Measurements from ENCODE around the gene KIF26B. TPM values are rescaled to one million over a fixed set of nuclear protein-coding genes. Genes with fewer than 3 reads are reported as not detected.

KIF26B gene
- polyA plus RNA-seq, 1 donor (not counting 4 experiments of a cell fraction or from before 2014, with no cell fraction given) = 0.58 TPM

DNA sequence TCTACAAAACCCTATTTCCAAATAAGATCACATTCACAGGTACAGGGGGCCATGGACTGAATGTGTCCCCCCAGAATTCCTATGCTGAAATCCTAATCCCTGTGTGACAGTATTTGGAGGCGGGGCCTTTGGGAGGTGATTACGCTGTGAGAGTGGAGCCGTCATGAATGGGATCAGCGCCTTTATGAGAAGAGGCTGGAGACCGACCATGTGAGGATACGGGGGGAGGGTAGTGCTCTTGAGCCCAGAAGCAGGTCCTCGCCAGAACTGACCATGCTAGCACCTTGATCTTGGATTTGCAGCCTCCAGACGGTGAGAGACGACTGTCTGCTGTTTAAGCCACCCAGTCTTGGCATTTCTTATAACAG, 23.8 kb upstream of the KIF26B start:
- H3K27me3 ChIP-seq (ENCODE audit: control insufficient read depth, extremely low read depth, insufficient read depth, low read length) = no peaks in the 10 kb centered on the region
- FAIRE-seq = no peak

DNA sequence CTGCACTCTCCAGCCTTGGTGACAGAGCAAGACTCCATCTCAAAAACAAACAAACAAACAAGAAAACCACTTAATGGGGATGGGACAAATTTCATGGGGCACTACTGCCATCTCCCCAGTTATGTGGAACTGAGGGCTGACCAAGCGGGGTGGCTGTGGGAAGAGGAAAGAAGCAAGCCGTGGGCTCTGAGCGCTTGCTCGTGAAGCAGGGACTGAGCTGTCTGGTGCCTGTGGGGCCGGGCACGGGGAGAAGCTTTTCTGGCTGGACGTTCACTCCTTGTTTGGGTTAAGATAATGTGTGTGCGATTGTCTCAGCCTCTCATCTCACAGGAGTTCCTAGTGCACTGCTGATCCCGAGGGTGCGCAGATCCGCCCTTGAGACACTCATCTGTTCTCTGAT, 22.0 kb upstream of the KIF26B start:
- dilution Hi-C loops (cut with MboI; ENCODE audit: extremely low pct_ligation_motif_present, low sequenced_read_pairs) = no loop called here
- no peak overlapping the region for H2AFZ ChIP-seq (ENCODE audit: control insufficient read depth, low read length)
- no peaks in the 10 kb centered on the region for H4K20me1 ChIP-seq (ENCODE audit: control insufficient read depth, extremely low read depth, insufficient read depth, low read length)
- no peak overlapping the region for H3K9ac ChIP-seq (ENCODE audit: control insufficient read depth, extremely low read depth, insufficient read depth, low read length)
- no peak overlapping the region for H3K27ac ChIP-seq (ENCODE audit: control insufficient read depth, insufficient read depth, low read length)
- FAIRE-seq (no peak), DNase-seq (ENCODE audit: low read depth, low spot score) (no peak)
- H3K9me3 ChIP-seq (ENCODE audit: control insufficient read depth, low read depth, low read length) = no peaks in the 10 kb centered on the region
- H3K4me1 ChIP-seq (ENCODE audit: control insufficient read depth, extremely low read depth, insufficient read depth, low read length) = no peaks in the 10 kb centered on the region
- no peak overlapping the region for H3K4me2 ChIP-seq (ENCODE audit: control insufficient read depth, extremely low read depth, insufficient read depth, low read depth, low read length)
- H3K27me3 ChIP-seq (ENCODE audit: control insufficient read depth, extremely low read depth, insufficient read depth, low read length) = no peaks in the 10 kb centered on the region
- no peak overlapping the region for H3K4me3 ChIP-seq (ENCODE audit: control insufficient read depth in 2 of 3, extremely low read depth in 1 of 3, insufficient read depth in 2 of 3, low read depth in 1 of 3, low read length in 3 of 3)
- H3K79me2 ChIP-seq (ENCODE audit: control insufficient read depth, insufficient read depth, low read length) = no peaks in the 10 kb centered on the region
- TF ChIP-seq, protein P1, sequence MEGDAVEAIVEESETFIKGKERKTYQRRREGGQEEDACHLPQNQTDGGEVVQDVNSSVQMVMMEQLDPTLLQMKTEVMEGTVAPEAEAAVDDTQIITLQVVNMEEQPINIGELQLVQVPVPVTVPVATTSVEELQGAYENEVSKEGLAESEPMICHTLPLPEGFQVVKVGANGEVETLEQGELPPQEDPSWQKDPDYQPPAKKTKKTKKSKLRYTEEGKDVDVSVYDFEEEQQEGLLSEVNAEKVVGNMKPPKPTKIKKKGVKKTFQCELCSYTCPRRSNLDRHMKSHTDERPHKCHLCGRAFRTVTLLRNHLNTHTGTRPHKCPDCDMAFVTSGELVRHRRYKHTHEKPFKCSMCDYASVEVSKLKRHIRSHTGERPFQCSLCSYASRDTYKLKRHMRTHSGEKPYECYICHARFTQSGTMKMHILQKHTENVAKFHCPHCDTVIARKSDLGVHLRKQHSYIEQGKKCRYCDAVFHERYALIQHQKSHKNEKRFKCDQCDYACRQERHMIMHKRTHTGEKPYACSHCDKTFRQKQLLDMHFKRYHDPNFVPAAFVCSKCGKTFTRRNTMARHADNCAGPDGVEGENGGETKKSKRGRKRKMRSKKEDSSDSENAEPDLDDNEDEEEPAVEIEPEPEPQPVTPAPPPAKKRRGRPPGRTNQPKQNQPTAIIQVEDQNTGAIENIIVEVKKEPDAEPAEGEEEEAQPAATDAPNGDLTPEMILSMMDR (optimal IDR thresholded peaks at IDR 0.05 in 1 of 3, IDR thresholded peaks at IDR 0.05 in 1 of 3, conservative IDR thresholded peaks at IDR 0.05 in 1 of 3; ENCODE audit: extremely low read depth in 1 of 3, insufficient read depth in 2 of 3, low read length in 3 of 3) = no peak
- TF ChIP-seq EZH2 (IDR thresholded peaks at IDR 0.05; ENCODE audit: low read length) = no peak
- H3K9me1 ChIP-seq (ENCODE audit: control insufficient read depth, extremely low read depth, insufficient read depth, low read length) = no peaks in the 10 kb centered on the region
- H3K36me3 ChIP-seq (ENCODE audit: control insufficient read depth in 2 of 2, extremely low read depth in 1 of 2, insufficient read depth in 2 of 2, low read length in 2 of 2) = no peaks in the 10 kb centered on the region

More for the DNA sequence above, 23.8 kb upstream of the KIF26B start:
- H3K4me3 ChIP-seq (ENCODE audit: control insufficient read depth in 2 of 3, extremely low read depth in 1 of 3, insufficient read depth in 2 of 3, low read depth in 1 of 3, low read length in 3 of 3) = no peak overlapping the region
- H3K4me2 ChIP-seq (ENCODE audit: control insufficient read depth, extremely low read depth, insufficient read depth, low read depth, low read length) = no peak overlapping the region
- DNase-seq (ENCODE audit: low read depth, low spot score) = no peak
- TF ChIP-seq, protein P1 (optimal IDR thresholded peaks at IDR 0.05 in 1 of 3, IDR thresholded peaks at IDR 0.05 in 1 of 3, conservative IDR thresholded peaks at IDR 0.05 in 1 of 3; ENCODE audit: extremely low read depth in 1 of 3, insufficient read depth in 2 of 3, low read length in 3 of 3) = no peak
- TF ChIP-seq EZH2 (IDR thresholded peaks at IDR 0.05; ENCODE audit: low read length) = no peak
- H3K79me2 ChIP-seq (ENCODE audit: control insufficient read depth, insufficient read depth, low read length) = no peaks in the 10 kb centered on the region
- H3K9me3 ChIP-seq (ENCODE audit: control insufficient read depth, low read depth, low read length) = no peaks in the 10 kb centered on the region
- H3K36me3 ChIP-seq (ENCODE audit: control insufficient read depth in 2 of 2, extremely low read depth in 1 of 2, insufficient read depth in 2 of 2, low read length in 2 of 2) = no peaks in the 10 kb centered on the region
- no peaks in the 10 kb centered on the region for H4K20me1 ChIP-seq (ENCODE audit: control insufficient read depth, extremely low read depth, insufficient read depth, low read length)
- dilution Hi-C loops (cut with MboI; ENCODE audit: extremely low pct_ligation_motif_present, low sequenced_read_pairs) = no loop called here
- no peaks in the 10 kb centered on the region for H3K9me1 ChIP-seq (ENCODE audit: control insufficient read depth, extremely low read depth, insufficient read depth, low read length)
- H2AFZ ChIP-seq (ENCODE audit: control insufficient read depth, low read length) = no peak overlapping the region
- no peak overlapping the region for H3K27ac ChIP-seq (ENCODE audit: control insufficient read depth, insufficient read depth, low read length)
- H3K9ac ChIP-seq (ENCODE audit: control insufficient read depth, extremely low read depth, insufficient read depth, low read length) = no peak overlapping the region
- no peaks in the 10 kb centered on the region for H3K4me1 ChIP-seq (ENCODE audit: control insufficient read depth, extremely low read depth, insufficient read depth, low read length)
